ENCODE results near the gene SNX3. TPM values are rescaled to one million over a fixed set of nuclear protein-coding genes. Genes with fewer than 3 reads are reported as not detected.

SNX3 gene
- total and polyA plus RNA-seq, 2 experiments from 2014 or later, result 291 to 359 TPM

GRCh38 chr6:108195209-108195608 is 65.6 kb downstream of the SNX3 start:
- TF ChIP-seq CTCF (IDR thresholded peaks at IDR 0.05; ENCODE audit: poor library complexity), result no peak
- WGBS (ENCODE audit: low lambda C conversion rate, missing lambda C conversion rate), result 93% methylated on average over 3 of the region's 3 CpGs
- H3K27me3 ChIP-seq, result no peaks in the 10 kb centered on the region

DNA sequence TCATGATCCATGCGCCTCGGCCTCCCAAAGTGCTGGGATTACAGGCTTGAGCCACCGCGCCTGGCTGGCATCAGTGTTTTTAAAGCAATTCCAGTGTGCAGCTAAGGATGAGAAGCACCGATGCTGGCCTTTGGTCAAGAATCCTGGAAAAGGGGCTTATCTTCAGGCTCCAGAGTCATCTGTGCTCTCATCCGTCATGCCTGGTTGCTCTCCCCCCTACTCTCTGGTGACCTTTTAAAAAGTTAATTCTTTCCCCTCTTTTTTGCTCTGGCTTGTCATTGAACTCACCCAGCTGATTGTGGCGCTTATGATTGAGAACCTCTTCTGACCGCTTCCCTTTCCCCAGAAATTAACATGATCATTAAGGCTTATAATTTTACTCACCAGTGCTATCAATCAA is 66.3 kb downstream of the SNX3 start:
- Histone ChIP-seq H3K79me2 (no peaks in the 10 kb centered on the region), H3K9me3 (ENCODE audit: low read depth) (no peaks in the 10 kb centered on the region), H3K9me2 (replicated peaks; ENCODE audit: insufficient read depth) (no peaks in the 10 kb centered on the region), H3K27ac (no peak overlapping the region), H3K36me3 (replicated peaks; ENCODE audit: insufficient read depth, low read depth) (no peaks in the 10 kb centered on the region), H2AFZ (no peak overlapping the region), H3K4me2 (no peak overlapping the region), H3K27me3 (no peaks in the 10 kb centered on the region), H3K4me3 (no peak overlapping the region), H4K20me1 (ENCODE audit: insufficient read depth, poor library complexity, severe bottlenecking) (no peaks in the 10 kb centered on the region), H3K4me1 (ENCODE audit: insufficient read depth) (no peaks in the 10 kb centered on the region)
- WGBS (ENCODE audit: low lambda C conversion rate, missing lambda C conversion rate), result 85% methylated on average over 8 of the region's 8 CpGs
- no peak for DNase-seq (ENCODE audit: low spot score)
- TF ChIP-seq EZH2phosphoT487 (IDR thresholded peaks at IDR 0.05; ENCODE audit: low read depth, severe bottlenecking, unreplicated experiment) (no peak), EZH2 (IDR thresholded peaks at IDR 0.05; ENCODE audit: borderline replicate concordance) (no peak), CTCF (IDR thresholded peaks at IDR 0.05; ENCODE audit: poor library complexity) (no peak)

More at GRCh38 chr6:108195209-108195608, 65.6 kb downstream of the SNX3 start:
- no peak overlapping the region for H3K4me2 ChIP-seq
- no peak overlapping the region for H3K4me3 ChIP-seq
- no peaks in the 10 kb centered on the region for H3K36me3 ChIP-seq (replicated peaks; ENCODE audit: insufficient read depth, low read depth)
- H3K9me2 ChIP-seq (replicated peaks; ENCODE audit: insufficient read depth), result no peaks in the 10 kb centered on the region
- no peaks in the 10 kb centered on the region for H3K9me3 ChIP-seq (ENCODE audit: low read depth)
- no peaks in the 10 kb centered on the region for H3K79me2 ChIP-seq
- DNase-seq (ENCODE audit: low spot score), result no peak
- no peak overlapping the region for H3K27ac ChIP-seq
- no peak overlapping the region for H2AFZ ChIP-seq
- H3K4me1 ChIP-seq (ENCODE audit: insufficient read depth), result no peaks in the 10 kb centered on the region
- H4K20me1 ChIP-seq (ENCODE audit: insufficient read depth, poor library complexity, severe bottlenecking), result no peaks in the 10 kb centered on the region

- Histone ChIP-seq H2AFZ (no peak overlapping the region), H3K36me3 (replicated peaks; ENCODE audit: insufficient read depth, low read depth) (no peaks in the 10 kb centered on the region), H4K20me1 (ENCODE audit: insufficient read depth, poor library complexity, severe bottlenecking) (no peaks in the 10 kb centered on the region), H3K4me2 (no peak overlapping the region), H3K9me3 (ENCODE audit: low read depth) (no peaks in the 10 kb centered on the region), H3K4me3 (no peak overlapping the region), H3K27me3 (peaks cover 7% of the 10 kb centered on the region), H3K9me2 (replicated peaks; ENCODE audit: insufficient read depth) (no peaks in the 10 kb centered on the region), H3K4me1 (ENCODE audit: insufficient read depth) (no peaks in the 10 kb centered on the region), H3K27ac (no peak overlapping the region), H3K79me2 (no peaks in the 10 kb centered on the region)
- TF ChIP-seq EZH2 (IDR thresholded peaks at IDR 0.05; ENCODE audit: borderline replicate concordance) (no peak), CTCF (IDR thresholded peaks at IDR 0.05; ENCODE audit: poor library complexity) (no peak), EZH2phosphoT487 (IDR thresholded peaks at IDR 0.05; ENCODE audit: low read depth, severe bottlenecking, unreplicated experiment) (no peak)
- WGBS (ENCODE audit: low lambda C conversion rate, missing lambda C conversion rate), result 77% methylated on average over 1 of the region's 1 CpG
- DNase-seq (ENCODE audit: low spot score), result no peak
These were observed 67.0 kb downstream of the SNX3 start for GRCh38 chr6:108193835-108194234.

DNA sequence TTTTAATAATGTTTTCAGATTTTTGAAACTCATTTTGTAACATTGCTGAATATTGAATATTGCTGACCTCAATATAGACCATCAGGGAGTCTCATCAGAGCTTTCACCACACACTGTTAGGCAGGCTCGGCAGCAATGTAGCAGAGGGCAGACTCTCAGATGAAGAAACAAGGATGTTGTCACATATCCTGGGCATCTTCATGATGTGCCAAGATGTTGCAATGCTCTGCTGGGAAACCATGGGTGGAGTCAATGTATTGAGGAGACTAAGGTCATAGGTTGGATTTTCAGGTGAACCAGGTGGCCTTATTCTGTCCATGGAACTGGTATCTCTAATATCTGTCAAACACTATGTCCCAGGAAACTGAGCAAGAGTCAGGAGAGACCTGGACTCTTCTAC is 67.7 kb downstream of the SNX3 start:
- Histone ChIP-seq H3K4me1 (ENCODE audit: insufficient read depth) (no peaks in the 10 kb centered on the region), H3K36me3 (replicated peaks; ENCODE audit: insufficient read depth, low read depth) (no peaks in the 10 kb centered on the region), H3K9me3 (ENCODE audit: low read depth) (no peaks in the 10 kb centered on the region), H3K9me2 (replicated peaks; ENCODE audit: insufficient read depth) (no peaks in the 10 kb centered on the region), H3K4me2 (no peak overlapping the region), H4K20me1 (ENCODE audit: insufficient read depth, poor library complexity, severe bottlenecking) (no peaks in the 10 kb centered on the region), H3K79me2 (no peaks in the 10 kb centered on the region), H3K4me3 (no peak overlapping the region), H2AFZ (no peak overlapping the region), H3K27ac (no peak overlapping the region), H3K27me3 (peaks cover 8% of the 10 kb centered on the region)
- TF ChIP-seq EZH2phosphoT487 (IDR thresholded peaks at IDR 0.05; ENCODE audit: low read depth, severe bottlenecking, unreplicated experiment), result no peak
- no peak for TF ChIP-seq EZH2 (IDR thresholded peaks at IDR 0.05; ENCODE audit: borderline replicate concordance)
- no peak for TF ChIP-seq CTCF (IDR thresholded peaks at IDR 0.05; ENCODE audit: poor library complexity)
- no peak for DNase-seq (ENCODE audit: low spot score)
- 81% methylated on average over 1 of the region's 1 CpG for WGBS (ENCODE audit: low lambda C conversion rate, missing lambda C conversion rate)
